Spleen (tissue), 11 donors: ENCODE results near the gene TTC36. TPM values are rescaled to one million over a fixed set of nuclear protein-coding genes. Genes with fewer than 3 reads are reported as not detected.

ENCODE experiments used
- DNase-seq: peaks from one replicate; pipeline ENCODE4 v3.0.0-alpha.2; 2020
- H3K27ac ChIP-seq, 8 donors: fragments of 200-600 bp; sonication (generic) in 7 of 8; 1 replicate in 4 of 8; 2 replicates in 4 of 8; pipeline versions ENCODE4 v1.5.0 to v1.8.0; 2016 to 2021; ENCODE audit warnings: inconsistent platforms in 4 of 8, mild to moderate bottlenecking in 4 of 8, moderate library complexity in 1 of 8
- H3K27me3 ChIP-seq, 7 donors: fragments of 200-600 bp; sonication (generic) in 6 of 7; replicated peaks in 1 of 7; 1 replicate in 4 of 7; 2 replicates in 3 of 7; pipeline versions ENCODE4 v1.5.0 to v1.8.0; 2016 to 2021; ENCODE audit warnings: inconsistent platforms in 3 of 7, mild to moderate bottlenecking in 1 of 7
- H3K36me3 ChIP-seq, 6 donors: fragments of 200-600 bp; sonication (generic) in 5 of 6; 1 replicate in 4 of 6; 2 replicates in 2 of 6; pipeline versions ENCODE4 v1.5.0 to v1.8.0; 2016 to 2021; ENCODE audit warnings: inconsistent platforms in 2 of 6
- H3K4me1 ChIP-seq, 6 donors: fragments of 200-600 bp; sonication (generic) in 5 of 6; 1 replicate in 3 of 6; 2 replicates in 3 of 6; pipeline versions ENCODE4 v1.5.0 to v1.8.0; 2016 to 2021; ENCODE audit warnings: inconsistent platforms in 3 of 6
- H3K4me3 ChIP-seq, 8 donors: fragments of 200-600 bp; sonication (generic) in 7 of 8; 1 replicate in 4 of 8; 2 replicates in 4 of 8; pipeline versions ENCODE4 v1.5.0 to v1.8.0; 2016 to 2021; ENCODE audit warnings: inconsistent platforms in 4 of 8, mild to moderate bottlenecking in 4 of 8, moderate library complexity in 2 of 8
- H3K9me3 ChIP-seq, 8 donors: fragments of 200-600 bp; sonication (generic) in 7 of 8; 1 replicate in 4 of 8; 2 replicates in 4 of 8; pipeline versions ENCODE4 v1.5.0 to v1.8.0; 2016 to 2021; ENCODE audit warnings: inconsistent platforms in 4 of 8
- CTCF ChIP-seq, 11 experiments: fragments of 200-600 bp in 7 of 11; fragments of 450-650 bp in 4 of 11; sonication (generic) in 4 of 11; IDR thresholded peaks in 8 of 11; conservative IDR thresholded peaks in 3 of 11; 1 replicate in 7 of 11; 2 replicates in 4 of 11; pipeline versions ENCODE4 v1.4.0 to v1.8.0; 2016 to 2021; ENCODE audit warnings: antibody characterized with exemption in 11 of 11, inconsistent platforms in 4 of 11, mild to moderate bottlenecking in 1 of 11
- POLR2A ChIP-seq, 3 donors: fragments of 450-650 bp; IDR thresholded peaks; one replicate each; pipeline ENCODE4 v1.5.1; 2017; ENCODE audit warnings: antibody characterized with exemption in 3 of 3, mild to moderate bottlenecking in 1 of 3
- POLR2AphosphoS5 ChIP-seq, 3 donors: sonication (generic); formaldehyde crosslinking; IDR thresholded peaks; one replicate each; pipeline ENCODE4 v1.5.1; 2017; ENCODE audit warnings: antibody characterized with exemption in 3 of 3
- WGBS, 5 donors: extraction: QIAGEN DNeasy Blood & Tissue Kit in 3 of 5; methylation state at CpG; one replicate each; pipeline versions ENCODE4 v1.1.5 to v1.1.7; 2013 to 2018; 5-methylcytosine and 5-hydroxymethylcytosine counted together
- intact Hi-C: fragments of 100-400 bp; cut with DNase I; formaldehyde crosslinking; loops from one replicate; pipeline ENCODE4 v1.15.0; 2023; ENCODE audit warnings: low total_unique reads
- polyA plus RNA-seq, 3 donors: library from polyadenylated mRNA; stranded (reverse); fragments of 200-250 nt; gene quantifications; one replicate each; pipeline ENCODE4 v1.2.1, GENCODE V29; 2013
- total RNA-seq, 7 donors: library from RNA; depleted of rRNA in 3 of 7; stranded (reverse); fragments of >200 nt in 3 of 7; fragmentation: NEBNext Ultra II Directional in 4 of 7; extraction: Animal tissue kit (Norgen Biotek cat#: 25700) in 4 of 7; gene quantifications; one replicate each; pipeline versions ENCODE4 v1.1.0 to v1.2.1, GENCODE V29; 2016 to 2021
- donor health status: healthy with polysubstance abuse.
- donor health status: DM: no; HTN: no; CAD: no; lungs with moderate emphysema.
- donor health status: DM: no; HTN: no; CAD: no.
- donor health status: Bipolar disorder and iron deficiency.
- donor health status: healthy.
- donor health status: DM: no; HTN: no; CAD: no.
- donor health status: DM: yes; HTN: yes; CAD: no.

Gene TTC36
- total and polyA plus RNA-seq, 10 donors, result 0.09 to 0.97 (median 0.13) TPM; not detected in 7

GRCh38 chr11:118545533-118545932 is 18.3 kb downstream of the TTC36 start:
- no peak overlapping the region for H3K4me3 ChIP-seq
- H3K4me1 ChIP-seq, result no peaks in the 10 kb centered on the region
- TF ChIP-seq POLR2A (IDR thresholded peaks at IDR 0.05) (no peak), CTCF (IDR thresholded peaks at IDR 0.05 in 8 of 11, conservative IDR thresholded peaks at IDR 0.05 in 3 of 11) (no peak), POLR2AphosphoS5 (IDR thresholded peaks at IDR 0.05) (no peak)
- no peak for DNase-seq
- H3K27me3 ChIP-seq, result no peaks in the 10 kb centered on the region
- no peaks in the 10 kb centered on the region for H3K9me3 ChIP-seq
- peaks cover 0 to 80% (median 28%) of the 10 kb centered on the region in 6 donors for H3K36me3 ChIP-seq
- no peak overlapping the region for H3K27ac ChIP-seq
- WGBS, 5 donors, result 66 to 97% (median 88%) methylated on average over 5 of the region's 5 CpGs
- intact Hi-C loops, result no loop called here

- no peak for DNase-seq
- no peak overlapping the region for H3K4me3 ChIP-seq
- H3K36me3 ChIP-seq, result peaks cover 0 to 88% (median 40%) of the 10 kb centered on the region in 6 donors
- H3K9me3 ChIP-seq, result no peaks in the 10 kb centered on the region
- 80 to 98% (median 89%) methylated on average over 2 of the region's 2 CpGs for WGBS, 5 donors
- intact Hi-C loops, result no loop called here
- no peaks in the 10 kb centered on the region for H3K4me1 ChIP-seq
- no peaks in the 10 kb centered on the region for H3K27me3 ChIP-seq
- no peak overlapping the region for H3K27ac ChIP-seq
- no peak for TF ChIP-seq POLR2AphosphoS5 (IDR thresholded peaks at IDR 0.05)
These were observed 19.9 kb downstream of the TTC36 start for GRCh38 chr11:118547132-118547531.

GRCh38 chr11:118552341-118552740 is 25.1 kb downstream of the TTC36 start:
- Histone ChIP-seq H3K4me1 (no peaks in the 10 kb centered on the region), H3K27me3 (no peaks in the 10 kb centered on the region), H3K9me3 (no peaks in the 10 kb centered on the region), H3K27ac (no peak overlapping the region), H3K4me3 (no peak overlapping the region), H3K36me3 (peaks cover 0 to 95% (median 60%) of the 10 kb centered on the region in 6 donors)
- intact Hi-C loops, result no loop called here
- TF ChIP-seq POLR2AphosphoS5 (IDR thresholded peaks at IDR 0.05), result no peak
- DNase-seq, result no peak
- WGBS, 5 donors, result 91 to 99% (median 93%) methylated on average over 4 of the region's 4 CpGs

- DNase-seq, result no peak
- Histone ChIP-seq H3K27me3 (no peaks in the 10 kb centered on the region), H3K27ac (no peak overlapping the region), H3K4me1 (peaks cover 0 to 18% (median 11%) of the 10 kb centered on the region in 6 donors), H3K4me3 (no peak overlapping the region), H3K36me3 (peaks cover 0 to 65% (median 35%) of the 10 kb centered on the region in 6 donors), H3K9me3 (no peaks in the 10 kb centered on the region)
- WGBS, 5 donors, result 87 to 98% (median 96%) methylated on average over 4 of the region's 4 CpGs
- TF ChIP-seq POLR2AphosphoS5 (IDR thresholded peaks at IDR 0.05) (no peak), CTCF (IDR thresholded peaks at IDR 0.05 in 8 of 11, conservative IDR thresholded peaks at IDR 0.05 in 3 of 11) (no peak)
- intact Hi-C loops, result no loop called here
These were observed 33.5 kb downstream of the TTC36 start for GRCh38 chr11:118560806-118561205.

- intact Hi-C loops, result no loop called here
- Histone ChIP-seq H3K27me3 (no peaks in the 10 kb centered on the region), H3K36me3 (peaks cover 0 to 22% (median under 1%) of the 10 kb centered on the region in 6 donors), H3K4me1 (peaks cover 0 to 26% (median 15%) of the 10 kb centered on the region in 6 donors), H3K9me3 (no peaks in the 10 kb centered on the region), H3K4me3 (peak overlapping the region in 6 of 8 donors; percentile 5 to 81 (median 54)), H3K27ac (peak overlapping the region in 2 of 8 donors; percentile 74 to 78)
- TF ChIP-seq POLR2A (IDR thresholded peaks at IDR 0.05), result no peak
- no peak for TF ChIP-seq POLR2AphosphoS5 (IDR thresholded peaks at IDR 0.05)
- no peak for TF ChIP-seq CTCF (IDR thresholded peaks at IDR 0.05 in 8 of 11, conservative IDR thresholded peaks at IDR 0.05 in 3 of 11)
- 61 to 65% (median 64%) methylated on average over 5 of the region's 5 CpGs for WGBS, 5 donors
- DNase-seq, result no peak
These were observed 37.8 kb downstream of the TTC36 start for GRCh38 chr11:118565051-118565450.
